HCT116 (cell line): Measurements from ENCODE around the gene NOTCH4. TPM values are rescaled to one million over a fixed set of nuclear protein-coding genes. Genes with fewer than 3 reads are reported as not detected.

ENCODE experiments used
- ATAC-seq: fragments of 200-7000 bp; cut with Tn5 transposase; 2 replicates; pipeline ENCODE4 v1.9.1; 2020; ENCODE audit warnings: mild to moderate bottlenecking, moderate library complexity
- BruUV-seq: library from RNA; stranded (reverse); fragments of 400-500 nt; replicated peaks from 2 replicates; lab custom pipeline; 2021; lab: Mats Ljungman, UMichigan
- CTCF ChIA-PET: fragments of 300-600 bp; sonication (Branson Sonifier 250); formaldehyde crosslinking; loops from one replicate; lab custom pipeline; 2021; ENCODE audit warnings: antibody characterized with exemption; lab: Charles Lee
- POLR2A ChIA-PET: fragments of 300-600, 350-600 bp; sonication (Branson Sonifier 250); formaldehyde crosslinking; loops from one replicate; lab custom pipeline; 2021; ENCODE audit warnings: antibody characterized with exemption; lab: Charles Lee
- RAD21 ChIA-PET, 2 experiments: fragments of 300-600 bp; sonication (Branson Sonifier 250); formaldehyde crosslinking; loops; one replicate each; lab custom pipeline; 2023; ENCODE audit warnings: low total read pairs in 2 of 2; ENCODE audit not compliant: uncharacterized antibody in 2 of 2, unreplicated experiment in 2 of 2, low non-redundant PET in 1 of 2; lab: Charles Lee
- DNase-seq: peaks from one replicate; pipeline ENCODE4 v3.0.0-alpha.2; 2010; ENCODE audit warnings: low read depth, low spot score
- H2AFZ ChIP-seq: fragments of 200-600 bp; shearing (Covaris generic), sonication (generic); 2 replicates; pipeline ENCODE4 v1.6.1; 2017; ENCODE audit warnings: low read depth, mixed run types, mixed read lengths, antibody characterized with exemption, low read length; ENCODE audit not compliant: poor library complexity, severe bottlenecking
- H3K27ac ChIP-seq: 2 replicates; pipeline ENCODE4 v1.5.1; 2012; ENCODE audit warnings: low read depth, low read length
- H3K27me3 ChIP-seq: fragments of 200-600 bp; sonication (generic); 2 replicates; pipeline ENCODE4 v1.6.1; 2016; ENCODE audit warnings: mixed run types, low read length, mixed read lengths; ENCODE audit not compliant: insufficient read depth
- H3K36me3 ChIP-seq, 2 experiments: fragments of 200-500 bp in 1 of 2; fragments of 200-600 bp in 1 of 2; sonication (Bioruptor generic) in 1 of 2; sonication (generic) in 1 of 2; 2 replicates each; pipeline versions ENCODE4 v1.5.1 to v1.6.1; 2014 to 2016; ENCODE audit warnings: low read length in 2 of 2, inconsistent platforms in 1 of 2, mixed read lengths in 1 of 2, mixed run types in 1 of 2; ENCODE audit not compliant: insufficient read depth in 2 of 2, control insufficient read depth in 1 of 2
- H3K4me1 ChIP-seq, 2 experiments: fragments of 200-600 bp in 1 of 2; sonication (generic) in 1 of 2; 2 replicates each; pipeline versions ENCODE4 v1.5.1 to v1.6.1; 2012 to 2017; ENCODE audit warnings: low read length in 2 of 2, inconsistent platforms in 1 of 2, mild to moderate bottlenecking in 1 of 2, mixed read lengths in 1 of 2, mixed run types in 1 of 2, moderate library complexity in 1 of 2; ENCODE audit not compliant: insufficient read depth in 2 of 2, control insufficient read depth in 1 of 2
- H3K4me2 ChIP-seq: fragments of 200-600 bp; sonication (generic); 2 replicates; pipeline ENCODE4 v1.6.1; 2017; ENCODE audit warnings: mixed run types, low read length, mixed read lengths
- H3K4me3 ChIP-seq, 2 experiments: fragments of 200-600 bp in 1 of 2; sonication (generic) in 1 of 2; replicated peaks in 1 of 2; 2 replicates each; pipeline ENCODE4 v1.5.1; 2011 to 2016; ENCODE audit warnings: low read length in 2 of 2, control low read depth in 1 of 2, low read depth in 1 of 2, mild to moderate bottlenecking in 1 of 2, mixed read lengths in 1 of 2, mixed run types in 1 of 2
- H3K79me2 ChIP-seq: fragments of 200-600 bp; sonication (generic); 2 replicates; pipeline ENCODE4 v1.6.1; 2017; ENCODE audit warnings: mild to moderate bottlenecking, mixed run types, low read length, moderate library complexity, mixed read lengths; ENCODE audit not compliant: insufficient read depth
- H3K9ac ChIP-seq: fragments of 200-600 bp; sonication (generic); 2 replicates; pipeline ENCODE4 v1.6.1; 2016; ENCODE audit warnings: low read length, mixed read lengths
- H3K9me2 ChIP-seq: fragments of 200-600 bp; sonication (generic), shearing (Covaris generic); 2 replicates; pipeline ENCODE4 v1.6.1; 2017; ENCODE audit warnings: mixed run types, mild to moderate bottlenecking, moderate library complexity; ENCODE audit not compliant: insufficient read depth
- H3K9me3 ChIP-seq, 2 experiments: fragments of 200-500 bp in 1 of 2; fragments of 200-600 bp in 1 of 2; sonication (Bioruptor generic) in 1 of 2; sonication (generic) in 1 of 2; 2 replicates each; pipeline ENCODE4 v1.6.1; 2014 to 2017; ENCODE audit warnings: low read length in 2 of 2, mixed read lengths in 2 of 2, inconsistent platforms in 1 of 2, low read depth in 1 of 2, mild to moderate bottlenecking in 1 of 2, mixed run types in 1 of 2, moderate library complexity in 1 of 2; ENCODE audit not compliant: control insufficient read depth in 1 of 2, insufficient read depth in 1 of 2
- H4K20me1 ChIP-seq: fragments of 200-600 bp; sonication (generic), shearing (Covaris generic); 2 replicates; pipeline ENCODE4 v1.6.1; 2017; ENCODE audit warnings: mixed run types, mild to moderate bottlenecking, moderate library complexity; ENCODE audit not compliant: insufficient read depth
- ATF3 ChIP-seq: IDR thresholded peaks from 2 replicates; pipeline ENCODE4 v1.6.1; 2012
- CBX3 ChIP-seq: IDR thresholded peaks from 2 replicates; pipeline ENCODE4 v1.6.1; 2012; ENCODE audit warnings: low read depth
- CEBPB ChIP-seq: IDR thresholded peaks from 2 replicates; pipeline ENCODE4 v1.6.1; 2012; ENCODE audit warnings: low read depth
- CTCF ChIP-seq, 3 experiments: fragments of 200-600 bp in 1 of 3; sonication (generic) in 1 of 3; IDR thresholded peaks in 2 of 3; conservative IDR thresholded peaks in 1 of 3; 2 replicates each; pipeline ENCODE4 v1.5.1; 2012 to 2017; ENCODE audit warnings: low read depth in 2 of 3, low read length in 2 of 3, antibody characterized with exemption in 1 of 3, borderline replicate concordance in 1 of 3, control low read depth in 1 of 3, mild to moderate bottlenecking in 1 of 3, mixed read lengths in 1 of 3, mixed run types in 1 of 3, moderate library complexity in 1 of 3; ENCODE audit not compliant: insufficient read depth in 1 of 3
- EGR1 ChIP-seq: IDR thresholded peaks from 2 replicates; pipeline ENCODE4 v1.6.1; 2012; ENCODE audit warnings: low read depth
- EZH2 ChIP-seq: fragments of 200-600 bp; sonication (generic); IDR thresholded peaks from 2 replicates; pipeline ENCODE4 v1.6.1; 2017; ENCODE audit warnings: antibody characterized with exemption, mixed run types
- EZH2phosphoT487 ChIP-seq: fragments of 200-600 bp; IDR thresholded peaks from 2 replicates; pipeline ENCODE4 v1.6.1; 2018; ENCODE audit warnings: antibody characterized with exemption, borderline replicate concordance
- FOSL1 ChIP-seq: IDR thresholded peaks from 2 replicates; pipeline ENCODE4 v1.6.1; 2012; ENCODE audit warnings: low read depth
- JUND ChIP-seq: IDR thresholded peaks from 2 replicates; pipeline ENCODE4 v1.6.1; 2012
- POLR2A ChIP-seq: IDR thresholded peaks from 2 replicates; pipeline ENCODE4 v1.7.0; 2011; ENCODE audit warnings: borderline replicate concordance; ENCODE audit not compliant: insufficient read depth, insufficient read length; ENCODE audit errors: extremely low read depth
- POLR2AphosphoS5 ChIP-seq: IDR thresholded peaks from 2 replicates; pipeline ENCODE4 v1.6.1; 2011; ENCODE audit warnings: mild to moderate bottlenecking, low read depth, low read length, moderate library complexity
- RAD21 ChIP-seq: IDR thresholded peaks from 2 replicates; pipeline ENCODE4 v1.6.1; 2012; ENCODE audit warnings: low read depth, mild to moderate bottlenecking
- REST ChIP-seq: IDR thresholded peaks from 2 replicates; pipeline ENCODE4 v1.6.1; 2012; ENCODE audit warnings: low read depth
- SIN3A ChIP-seq: IDR thresholded peaks from 2 replicates; pipeline ENCODE4 v1.6.1; 2012; ENCODE audit warnings: low read depth
- SP1 ChIP-seq: IDR thresholded peaks from 2 replicates; pipeline ENCODE4 v1.6.1; 2012; ENCODE audit warnings: low read depth
- SRF ChIP-seq: IDR thresholded peaks from 2 replicates; pipeline ENCODE4 v1.6.1; 2012; ENCODE audit warnings: low read depth
- TCF7L2 ChIP-seq: IDR thresholded peaks from 2 replicates; pipeline ENCODE4 v1.7.0; 2011; ENCODE audit warnings: borderline replicate concordance, inconsistent platforms; ENCODE audit not compliant: insufficient read depth, insufficient read length; ENCODE audit errors: extremely low read depth
- YY1 ChIP-seq: IDR thresholded peaks from 2 replicates; pipeline ENCODE4 v1.6.1; 2011; ENCODE audit warnings: low read length, low read depth, moderate library complexity, mild to moderate bottlenecking; ENCODE audit not compliant: insufficient replicate concordance; ENCODE audit errors: extremely low read depth
- ZBTB33 ChIP-seq: IDR thresholded peaks from 2 replicates; pipeline ENCODE4 v1.6.1; 2011; ENCODE audit warnings: mild to moderate bottlenecking, low read length, moderate library complexity; ENCODE audit not compliant: insufficient replicate concordance; ENCODE audit errors: extremely low read depth
- ZFX ChIP-seq: fragments of 450-650 bp; IDR thresholded peaks from 2 replicates; pipeline ENCODE4 v1.6.1; 2017
- ZNF274 ChIP-seq: fragments of 200-500 bp; sonication (Bioruptor generic); IDR thresholded peaks from 2 replicates; pipeline ENCODE4 v1.6.1; 2014; ENCODE audit warnings: mild to moderate bottlenecking, low read depth, low read length, inconsistent platforms
- intact Hi-C: fragments of 100-400 bp; cut with micrococcal nuclease; formaldehyde crosslinking; loops from 2 replicates; pipeline ENCODE4 v1.10.0; 2022
- total RNA-seq: library from RNA; stranded (reverse); gene quantifications from one replicate; pipeline ENCODE4 v1.2.1, GENCODE V29; 2021; ENCODE audit not compliant: unreplicated experiment

The NOTCH4 gene
- total RNA-seq, 1 experiment from 2014 or later, result 0.81 TPM

GRCh38 chr6:32244946-32245398 is 21.1 kb upstream of the NOTCH4 start:
- Histone ChIP-seq H3K4me1 (peaks cover 0 to 14% of the 10 kb centered on the region in 2 experiments; a peak in 3 of 4 replicates), H3K27me3 (no peaks in the 10 kb centered on the region), H3K9ac (peak overlapping the region; percentile 19; the same call in 1 of the 2 replicates), H3K4me3 (peak overlapping the region; percentile 25 to 46), H3K9me3 (no peaks in the 10 kb centered on the region), H2AFZ (peak overlapping the region; percentile 97), H3K4me2 (peak overlapping the region; percentile 73), H3K9me2 (no peaks in the 10 kb centered on the region), H3K27ac (no peak overlapping the region), H3K79me2 (no peaks in the 10 kb centered on the region), H3K36me3 (no peaks in the 10 kb centered on the region), H4K20me1 (no peaks in the 10 kb centered on the region)
- DNase-seq (peak; percentile 56), ATAC-seq (peak; percentile 95)
- RAD21 ChIA-PET, result interaction anchor here in 1 of 2 experiments (0.6 to 1.0 kb wide), 2 partner anchors 10 to 594 kb away, joined by 3 to 4 read pairs; partner anchors contain the start of gene TAP2
- intact Hi-C loops, result loop anchor here (1.0 to 5.0 kb wide), 4 partner anchors 128 to 552 kb away; no protein-coding TSS in a partner anchor
- no TSS peak for BruUV-seq
- CTCF ChIA-PET, result interaction anchor here (0.7 to 2.5 kb wide), 10 partner anchors 10 to 623 kb away, joined by 3 to 15 read pairs (median 3); no protein-coding TSS in a partner anchor
- POLR2A ChIA-PET, result interaction anchor here (0.6 kb wide), 1 partner anchor 145 kb away, joined by 3 read pairs; no protein-coding TSS in a partner anchor
- TF ChIP-seq ZNF274 (no peak), TCF7L2 (no peak), RAD21 (peak; percentile 95), EZH2phosphoT487 (no peak), CEBPB (no peak), POLR2AphosphoS5 (no peak), SP1 (no peak), EZH2 (no peak), CTCF (IDR thresholded peaks at IDR 0.05 in 2 of 3, conservative IDR thresholded peaks at IDR 0.05 in 1 of 3; ENCODE audit: borderline replicate concordance in 1 of 3, insufficient read depth in 1 of 3, low read depth in 2 of 3, low read length in 2 of 3) (peak; percentile 87 to 96 (median 88)), EGR1 (0 out of 2 replicates have a peak, but pooled peaks have one; percentile 45), FOSL1 (no peak), ZFX (no peak), ZBTB33 (no peak), YY1 (no peak), POLR2A (no peak), SRF (no peak), ATF3 (no peak), REST (no peak), JUND (no peak), CBX3 (no peak), SIN3A (no peak)
